ENCODE measurements around the gene FGF14. TPM values are rescaled to one million over a fixed set of nuclear protein-coding genes. Genes with fewer than 3 reads are reported as not detected.
A peak's percentile ranks its signal among the peaks of the same experiment; 100 is the strongest.

Gene FGF14
- polyA plus RNA-seq, 6 donors from 2014 or later, result not detected

GRCh38 chr13:101799196-101799595 lies 602.7 kb downstream of the FGF14 start:
- Mint-ChIP-seq H3K4me3 (no peak overlapping the region), H3K36me3 (no peaks in the 10 kb centered on the region), H3K27ac (no peak overlapping the region), H3K27me3 (peaks cover 0 to 3% (median 2%) of the 10 kb centered on the region in 3 donors), H3K9me3 (no peaks in the 10 kb centered on the region), H3K4me1 (no peaks in the 10 kb centered on the region)
- ATAC-seq (ENCODE audit: low read depth in 2 of 2) (no peak), DNase-seq (no peak)

DNA sequence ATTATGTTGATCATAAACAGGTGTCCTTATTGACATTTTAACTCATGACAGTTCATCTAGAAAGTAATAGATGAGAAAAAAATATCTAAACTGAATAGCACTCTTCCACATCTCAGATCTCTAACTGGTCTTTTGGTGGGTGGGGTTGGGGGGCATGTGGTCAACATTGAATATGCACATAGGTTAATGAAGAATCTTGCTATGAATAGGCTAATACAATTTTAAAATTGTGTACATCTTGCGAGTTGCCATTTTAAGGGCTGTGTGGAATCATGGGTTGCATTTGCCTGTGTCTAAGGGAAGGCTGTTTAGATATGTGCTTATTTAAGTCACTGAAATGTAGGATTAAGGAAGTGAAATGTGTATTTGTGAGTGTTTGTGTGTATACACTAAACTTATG lies 603.4 kb downstream of the FGF14 start:
- no peak overlapping the region for H3K27ac Mint-ChIP-seq
- no peak overlapping the region for H3K4me3 Mint-ChIP-seq
- ATAC-seq (ENCODE audit: low read depth in 2 of 2) (no peak), DNase-seq (no peak)
- peaks cover 0 to 2% (median 0%) of the 10 kb centered on the region in 7 donors for H3K9me3 Mint-ChIP-seq
- H3K4me1 Mint-ChIP-seq, result no peaks in the 10 kb centered on the region
- H3K36me3 Mint-ChIP-seq, result no peaks in the 10 kb centered on the region
- H3K27me3 Mint-ChIP-seq, result peaks cover 0 to 8% (median 3%) of the 10 kb centered on the region in 3 donors

DNA sequence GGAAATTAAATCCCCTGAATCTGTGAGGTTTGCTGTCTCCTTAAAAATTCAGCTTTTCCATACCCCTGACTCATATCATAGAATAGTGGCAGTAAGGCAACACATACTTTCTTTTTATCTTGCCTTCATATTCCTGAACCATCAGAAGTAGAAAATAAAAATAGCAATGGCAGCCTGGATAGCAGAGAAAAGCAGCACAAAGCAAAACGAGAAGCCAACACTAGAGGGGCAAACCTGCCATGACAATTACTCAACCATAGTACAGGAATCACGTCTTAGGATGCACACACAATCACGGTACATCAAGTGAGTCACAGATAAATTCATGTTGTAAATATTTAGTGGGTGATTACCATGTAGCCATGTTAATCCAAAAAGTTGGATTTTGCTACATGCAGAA lies 606.4 kb downstream of the FGF14 start:
- no peaks in the 10 kb centered on the region for H3K36me3 Mint-ChIP-seq
- DNase-seq, result no peak
- H3K4me3 Mint-ChIP-seq, result no peak overlapping the region
- no peaks in the 10 kb centered on the region for H3K4me1 Mint-ChIP-seq
- peaks cover 0 to 8% (median 0%) of the 10 kb centered on the region in 3 donors for H3K27me3 Mint-ChIP-seq
- H3K9me3 Mint-ChIP-seq, result peaks cover 0 to 2% (median 0%) of the 10 kb centered on the region in 7 donors
- H3K27ac Mint-ChIP-seq, result no peak overlapping the region
- no peak for ATAC-seq (ENCODE audit: low read depth in 2 of 2)

DNA sequence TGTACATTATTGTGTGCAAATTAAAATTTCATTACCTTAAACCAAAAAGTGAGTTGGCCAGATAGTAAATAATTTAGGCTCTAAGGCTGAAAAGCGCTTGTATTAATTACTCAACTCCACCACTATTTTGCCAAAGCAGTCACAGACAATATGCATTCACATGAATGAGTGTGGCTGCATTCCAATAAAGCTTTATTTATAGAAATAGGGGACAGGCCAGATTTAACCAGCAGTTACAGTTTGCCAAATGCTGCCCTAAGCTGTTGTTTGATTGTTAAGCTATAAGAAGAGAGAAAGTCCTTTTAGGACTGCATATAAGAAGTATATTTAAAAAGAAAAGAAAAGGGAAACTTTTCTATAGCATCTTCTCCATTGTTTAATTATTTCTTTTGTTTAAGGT lies 606.8 kb downstream of the FGF14 start:
- no peaks in the 10 kb centered on the region for H3K36me3 Mint-ChIP-seq
- ATAC-seq (ENCODE audit: low read depth in 2 of 2), result no peak

DNA sequence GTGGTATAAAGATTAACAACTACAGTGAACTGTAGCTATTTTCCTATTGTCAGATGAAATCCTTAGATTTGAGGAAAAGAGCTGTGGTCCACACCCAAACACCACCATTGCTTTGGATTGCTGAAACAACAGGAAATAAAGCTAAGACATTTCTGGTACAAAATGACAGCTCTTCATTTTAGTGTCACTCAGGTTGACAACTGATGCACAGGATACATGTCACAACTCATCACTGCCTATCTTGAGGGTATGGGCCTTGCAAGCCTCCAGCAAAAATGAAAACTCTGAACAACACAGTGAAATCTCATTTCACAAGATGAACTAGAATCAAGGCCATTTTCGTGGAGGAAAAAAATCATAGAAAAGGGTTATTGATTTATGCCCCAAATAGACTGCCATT lies 609.7 kb downstream of the FGF14 start:
- ATAC-seq (ENCODE audit: low read depth in 2 of 2) (no peak), DNase-seq (no peak)
- Mint-ChIP-seq H3K27me3 (peaks cover 0 to 8% (median 0%) of the 10 kb centered on the region in 3 donors), H3K36me3 (no peaks in the 10 kb centered on the region), H3K4me3 (no peak overlapping the region), H3K9me3 (peaks cover 0 to 2% (median 0%) of the 10 kb centered on the region in 7 donors), H3K27ac (no peak overlapping the region), H3K4me1 (no peaks in the 10 kb centered on the region)

More for the DNA sequence above, 606.8 kb downstream of the FGF14 start:
- Mint-ChIP-seq H3K9me3 (peaks cover 0 to 2% (median 0%) of the 10 kb centered on the region in 7 donors), H3K4me3 (no peak overlapping the region), H3K27ac (no peak overlapping the region), H3K27me3 (peaks cover 0 to 8% (median 0%) of the 10 kb centered on the region in 3 donors), H3K4me1 (no peaks in the 10 kb centered on the region)
- DNase-seq, result no peak

DNA sequence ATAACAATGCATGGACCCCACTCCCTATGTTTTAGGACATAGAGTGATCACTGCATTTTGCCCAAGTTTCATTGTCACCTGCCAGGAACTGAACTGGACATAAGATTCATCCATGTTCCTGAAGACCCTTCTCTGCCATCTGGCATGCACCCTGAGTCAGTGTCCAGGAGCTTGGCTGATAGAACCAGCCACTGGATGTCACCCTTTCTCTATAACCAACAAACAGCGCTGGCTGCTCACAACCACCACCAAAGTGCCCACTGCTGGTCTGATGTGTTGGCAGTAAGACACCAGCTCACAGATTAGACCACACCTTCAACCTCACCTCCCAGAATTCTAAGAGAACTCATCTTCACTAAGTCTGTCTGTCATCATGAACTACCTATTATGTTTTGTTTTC lies 616.0 kb downstream of the FGF14 start:
- ATAC-seq (ENCODE audit: low read depth in 2 of 2) (no peak), DNase-seq (no peak)
- Mint-ChIP-seq H3K4me3 (no peak overlapping the region), H3K4me1 (no peaks in the 10 kb centered on the region), H3K27me3 (no peaks in the 10 kb centered on the region), H3K27ac (no peak overlapping the region), H3K9me3 (peaks cover 0 to 4% (median 0%) of the 10 kb centered on the region in 7 donors), H3K36me3 (no peaks in the 10 kb centered on the region)

DNA sequence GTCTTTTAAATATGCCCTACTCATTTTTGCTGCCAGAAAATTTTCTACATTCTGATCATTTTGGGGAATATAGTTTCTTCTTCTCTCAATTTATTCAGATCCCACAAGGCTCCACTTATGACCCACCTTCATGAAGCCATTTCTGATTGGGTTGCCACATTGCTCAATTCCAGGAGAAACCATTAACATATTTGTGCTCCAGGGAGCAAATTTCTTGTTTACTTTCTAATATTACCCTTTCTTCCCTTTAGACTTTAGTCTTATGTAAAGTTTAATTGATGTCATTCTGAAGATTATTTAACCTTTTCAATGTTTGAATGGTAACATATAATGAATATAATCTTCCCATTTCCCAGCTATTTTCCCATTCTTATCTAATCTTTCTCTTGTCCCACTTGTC lies 617.5 kb downstream of the FGF14 start:
- Mint-ChIP-seq H3K27me3 (no peaks in the 10 kb centered on the region), H3K27ac (no peak overlapping the region), H3K4me1 (no peaks in the 10 kb centered on the region), H3K9me3 (peaks cover 0 to 4% (median 0%) of the 10 kb centered on the region in 7 donors), H3K4me3 (no peak overlapping the region), H3K36me3 (no peaks in the 10 kb centered on the region)
- ATAC-seq (ENCODE audit: low read depth in 2 of 2) (no peak), DNase-seq (no peak)

GRCh38 chr13:101783554-101783953 lies 618.3 kb downstream of the FGF14 start:
- Mint-ChIP-seq H3K27ac (no peak overlapping the region), H3K4me1 (no peaks in the 10 kb centered on the region)

DNA sequence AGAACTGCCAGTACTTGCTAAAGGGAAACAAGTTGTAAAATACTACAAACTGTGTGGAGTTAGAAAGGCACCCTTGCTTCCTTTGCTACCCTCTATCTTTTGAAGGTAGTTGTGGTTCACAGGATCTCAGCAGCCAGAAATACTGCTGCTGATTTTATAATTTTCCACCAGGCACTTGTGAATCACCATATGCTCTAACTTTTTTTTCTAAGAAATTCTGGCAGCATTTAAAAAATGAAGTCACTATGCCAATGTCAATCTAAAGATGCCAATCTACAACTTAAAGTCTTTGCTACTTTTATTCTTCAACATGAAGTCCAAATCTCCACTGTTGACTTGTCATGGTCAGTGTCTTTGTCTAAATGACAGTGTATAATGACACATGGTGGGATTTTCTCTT lies 621.6 kb downstream of the FGF14 start:
- Mint-ChIP-seq H3K27ac (no peak overlapping the region), H3K9me3 (peaks cover 0 to 4% (median 0%) of the 10 kb centered on the region in 7 donors), H3K4me1 (no peaks in the 10 kb centered on the region), H3K4me3 (no peak overlapping the region), H3K27me3 (no peaks in the 10 kb centered on the region), H3K36me3 (no peaks in the 10 kb centered on the region)
- DNase-seq (no peak), ATAC-seq (ENCODE audit: low read depth in 2 of 2) (no peak)

More at GRCh38 chr13:101783554-101783953, 618.3 kb downstream of the FGF14 start:
- no peaks in the 10 kb centered on the region for H3K36me3 Mint-ChIP-seq
- peaks cover 0 to 4% (median 0%) of the 10 kb centered on the region in 7 donors for H3K9me3 Mint-ChIP-seq
- no peak for DNase-seq
- no peak for ATAC-seq (ENCODE audit: low read depth in 2 of 2)
- no peaks in the 10 kb centered on the region for H3K27me3 Mint-ChIP-seq
- no peak overlapping the region for H3K4me3 Mint-ChIP-seq

DNA sequence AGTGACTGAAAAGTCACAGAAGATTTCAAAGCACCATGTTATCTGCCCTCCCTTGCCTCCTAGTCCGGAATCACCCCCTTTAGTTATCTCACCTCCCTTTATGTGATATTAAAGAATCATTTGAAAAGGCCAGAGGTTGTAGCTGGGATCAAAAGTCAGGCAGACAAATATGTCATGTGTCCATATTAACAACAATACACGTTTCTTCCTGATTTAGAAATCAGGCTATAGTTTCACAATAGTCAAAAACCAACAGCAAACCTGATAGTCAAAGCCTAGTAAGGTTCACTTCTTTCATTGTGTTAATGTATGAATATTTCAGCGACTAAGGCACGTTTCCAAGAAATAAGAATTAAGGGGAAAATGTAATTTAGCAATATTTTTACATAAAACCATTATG lies 622.7 kb downstream of the FGF14 start:
- Mint-ChIP-seq H3K9me3 (peaks cover 0 to 4% (median 0%) of the 10 kb centered on the region in 7 donors), H3K4me1 (no peaks in the 10 kb centered on the region), H3K36me3 (no peaks in the 10 kb centered on the region), H3K27ac (no peak overlapping the region), H3K4me3 (no peak overlapping the region), H3K27me3 (no peaks in the 10 kb centered on the region)
- ATAC-seq (ENCODE audit: low read depth in 2 of 2) (no peak), DNase-seq (no peak)

- H3K4me3 Mint-ChIP-seq, result no peak overlapping the region
- H3K9me3 Mint-ChIP-seq, result peaks cover 0 to 2% (median 0%) of the 10 kb centered on the region in 7 donors
- DNase-seq (no peak), ATAC-seq (ENCODE audit: low read depth in 2 of 2) (no peak)
- H3K27me3 Mint-ChIP-seq, result no peaks in the 10 kb centered on the region
- no peak overlapping the region for H3K27ac Mint-ChIP-seq
- no peaks in the 10 kb centered on the region for H3K4me1 Mint-ChIP-seq
- H3K36me3 Mint-ChIP-seq, result no peaks in the 10 kb centered on the region
Measured at GRCh38 chr13:101775267-101775666, 626.6 kb downstream of the FGF14 start.

DNA sequence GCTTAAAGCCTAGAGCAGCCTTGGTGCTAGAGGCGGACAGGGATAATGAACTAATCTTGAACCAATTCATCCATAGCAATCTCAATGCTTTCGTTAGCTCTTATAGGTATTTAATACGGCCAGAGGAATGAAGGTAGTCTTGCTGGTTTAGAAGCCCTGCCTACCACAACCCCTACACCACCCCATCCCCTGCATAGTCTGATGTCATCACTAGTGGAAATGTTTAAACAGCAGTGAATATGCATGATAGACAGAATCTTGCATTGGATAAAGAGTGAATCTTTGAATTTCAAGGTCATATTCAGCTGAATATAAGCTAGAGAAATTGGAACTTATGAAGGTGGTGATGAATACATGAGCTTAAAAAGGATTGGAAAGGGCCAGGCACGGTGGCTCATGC lies 627.5 kb downstream of the FGF14 start:
- Mint-ChIP-seq H3K36me3 (no peaks in the 10 kb centered on the region), H3K4me1 (no peaks in the 10 kb centered on the region), H3K9me3 (peaks cover 0 to 2% (median 0%) of the 10 kb centered on the region in 7 donors), H3K4me3 (no peak overlapping the region), H3K27ac (peak overlapping the region in 1 of 6 donors; percentile 12), H3K27me3 (no peaks in the 10 kb centered on the region)
- DNase-seq (no peak), ATAC-seq (ENCODE audit: low read depth in 2 of 2) (no peak)

DNA sequence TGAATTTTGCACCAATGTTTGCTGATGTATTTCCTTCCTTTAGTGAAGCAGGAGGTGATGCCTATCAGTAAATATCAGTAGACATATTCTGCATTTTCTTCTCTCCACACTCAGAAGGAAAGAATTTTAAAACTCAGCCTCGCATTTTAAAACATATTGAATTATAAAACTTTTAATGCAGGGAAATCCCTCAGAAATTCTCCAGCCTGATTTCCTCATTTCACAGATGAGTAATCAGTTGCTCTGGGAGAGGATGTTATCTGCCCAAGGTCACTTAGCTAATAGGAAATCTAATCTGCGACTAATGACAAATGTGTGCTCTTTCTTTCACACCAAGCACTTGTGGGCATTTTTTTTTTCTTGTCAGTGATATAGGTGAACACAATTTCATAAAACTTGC lies 628.8 kb downstream of the FGF14 start:
- DNase-seq, result no peak
- H3K36me3 Mint-ChIP-seq, result no peaks in the 10 kb centered on the region
- H3K4me1 Mint-ChIP-seq, result no peaks in the 10 kb centered on the region
- H3K9me3 Mint-ChIP-seq, result peaks cover 0 to 3% (median 0%) of the 10 kb centered on the region in 7 donors
- no peak overlapping the region for H3K4me3 Mint-ChIP-seq
- no peak overlapping the region for H3K27ac Mint-ChIP-seq
- ATAC-seq (ENCODE audit: low read depth in 2 of 2), result no peak
- H3K27me3 Mint-ChIP-seq, result no peaks in the 10 kb centered on the region

- DNase-seq, result no peak
- Mint-ChIP-seq H3K27me3 (peaks cover 0 to 5% (median 0%) of the 10 kb centered on the region in 3 donors), H3K4me1 (no peaks in the 10 kb centered on the region), H3K9me3 (peaks cover 0 to 3% (median 0%) of the 10 kb centered on the region in 7 donors), H3K36me3 (no peaks in the 10 kb centered on the region), H3K4me3 (no peak overlapping the region), H3K27ac (no peak overlapping the region)
- no peak for ATAC-seq (ENCODE audit: low read depth in 2 of 2)
Measured at GRCh38 chr13:101767131-101767530, 634.7 kb downstream of the FGF14 start.

GRCh38 chr13:101763191-101763590 lies 638.7 kb downstream of the FGF14 start:
- no peak for DNase-seq
- Mint-ChIP-seq H3K9me3 (peaks cover 0 to 3% (median 0%) of the 10 kb centered on the region in 7 donors), H3K4me3 (no peak overlapping the region), H3K27ac (no peak overlapping the region), H3K36me3 (no peaks in the 10 kb centered on the region), H3K4me1 (no peaks in the 10 kb centered on the region), H3K27me3 (peaks cover 0 to 19% (median 14%) of the 10 kb centered on the region in 3 donors)
- no peak for ATAC-seq (ENCODE audit: low read depth in 2 of 2)

Measured in naive B cell (primary cell).